ENCODE measurements around the gene HMG20A.
"Not testable (repeated sequence)": the region's sequence is repeated elsewhere in the genome, so short reads cannot be mapped to it uniquely, and the experiment has no call there.

The HMG20A gene

GRCh38 chr15:77420610-77421369 is at the start of gene HMG20A:
Gene HMG20A, plus strand, starts transcription at chr15:77420888. Its CDS starts 37,520 bp downstream, at chr15:77458408.
- DNase-seq, result peak; percentile 58

DNA sequence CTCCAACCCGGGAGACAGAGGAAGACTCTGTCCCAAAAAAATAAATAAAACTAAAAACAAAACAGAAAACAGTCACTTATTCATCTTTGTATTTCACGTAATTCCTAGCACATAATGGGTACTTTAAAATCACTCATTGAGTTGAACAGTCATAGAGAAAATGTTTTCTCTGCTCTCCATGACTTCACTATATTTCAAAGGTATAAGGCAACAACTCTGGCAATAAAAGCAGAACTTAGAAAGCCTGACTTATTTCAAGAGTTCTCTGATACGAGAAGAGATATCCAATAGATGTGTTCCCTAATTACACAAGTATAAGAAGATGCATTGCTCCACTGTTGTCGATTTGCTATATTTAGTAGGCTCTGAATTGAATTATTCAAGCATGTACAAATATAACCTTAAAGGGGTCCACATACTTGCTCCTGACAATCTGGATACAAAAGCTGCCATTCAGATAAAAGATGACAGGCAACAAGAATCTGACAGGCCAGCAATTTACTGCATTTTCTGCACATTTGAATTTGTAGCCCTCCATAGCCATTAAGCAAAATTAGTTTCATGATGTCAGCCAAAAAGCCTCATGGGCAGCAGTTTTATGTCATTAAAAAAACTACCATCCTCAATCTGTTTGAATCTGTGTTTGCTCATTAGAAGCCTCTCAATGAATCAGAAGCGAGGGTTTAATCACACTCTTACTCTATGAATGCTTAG is 48.7 kb upstream of the HMG20A start:
- no peak for DNase-seq

DNA sequence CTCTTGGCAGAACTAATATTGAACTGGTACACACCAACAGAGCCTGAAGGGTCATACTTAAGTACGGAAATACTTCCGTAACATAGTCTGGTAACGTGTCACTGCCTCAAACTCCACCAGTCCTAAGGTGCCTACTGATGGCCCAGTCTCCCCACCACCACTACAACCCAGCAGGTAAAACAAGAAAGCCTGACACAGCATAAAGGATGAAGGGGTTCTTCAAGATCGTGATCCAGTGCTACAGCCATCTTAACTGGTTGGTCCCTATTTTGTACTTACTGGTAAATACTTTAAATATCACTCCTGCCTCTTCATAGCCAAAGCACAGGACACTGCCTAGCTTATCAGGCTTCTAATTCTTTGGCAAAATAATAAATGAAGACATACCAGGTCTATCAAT is 47.2 kb upstream of the HMG20A start:
- DNase-seq, result no peak

DNA sequence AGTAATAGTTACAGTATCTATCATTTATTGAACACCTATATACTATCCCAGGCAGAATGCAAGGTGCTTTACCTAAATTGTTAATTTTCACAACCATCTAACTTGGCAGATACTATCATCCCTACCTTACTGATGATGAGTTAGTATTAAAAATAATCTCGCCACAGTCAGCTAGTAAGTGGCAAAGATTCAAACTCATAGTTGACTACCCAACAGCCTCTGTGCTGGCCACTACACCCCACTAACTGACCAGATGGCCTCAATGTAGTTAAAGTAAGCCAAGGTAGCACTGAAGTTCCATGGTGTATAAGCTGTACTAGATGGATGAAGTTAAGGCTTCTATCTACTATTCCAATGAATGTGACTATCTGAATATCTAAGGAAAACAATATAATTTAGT is 45.6 kb upstream of the HMG20A start:
- no peak for DNase-seq

DNA sequence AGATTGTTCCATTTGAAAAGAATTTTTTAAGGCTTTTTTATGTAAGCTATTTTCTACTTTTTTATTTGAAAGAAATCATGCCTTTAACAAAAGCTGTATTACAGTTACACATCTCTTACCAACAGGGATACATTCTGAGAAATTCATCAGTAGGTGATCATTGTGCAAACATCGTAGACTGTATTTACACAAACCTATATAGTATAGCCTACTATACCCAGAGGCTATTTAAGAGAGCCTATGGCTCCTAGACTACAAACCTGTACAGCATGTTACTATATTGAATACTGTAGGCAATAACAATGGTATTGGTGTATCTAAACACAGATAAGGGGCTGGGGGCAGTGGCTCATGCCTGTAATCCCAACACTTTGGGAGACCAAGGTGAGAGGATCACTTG is 43.9 kb upstream of the HMG20A start:
- no peak for DNase-seq

DNA sequence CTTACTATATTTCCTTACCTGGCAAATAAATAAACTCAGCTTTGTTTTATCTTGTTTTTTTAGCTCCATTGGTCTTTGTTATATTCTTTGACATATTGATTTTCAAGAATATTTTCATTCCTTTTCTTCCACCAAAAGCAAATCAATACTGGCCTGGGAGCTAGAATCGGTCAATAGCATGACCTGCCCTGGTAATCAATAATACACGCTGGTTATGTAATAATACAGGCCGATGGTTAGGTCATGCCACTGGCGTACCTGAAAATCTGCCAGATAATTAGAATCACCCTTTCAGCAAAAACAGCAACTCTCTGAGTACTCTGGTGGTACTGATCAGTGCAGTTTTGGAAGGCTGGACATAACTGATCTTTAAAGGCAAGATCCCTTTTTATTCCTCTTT is 40.7 kb upstream of the HMG20A start:
- no peak for DNase-seq

- no peak for DNase-seq
Observed at GRCh38 chr15:77384086-77384485, 36.6 kb upstream of the HMG20A start.

GRCh38 chr15:77384589-77385359 is 35.9 kb upstream of the HMG20A start:
- no peak for DNase-seq

DNA sequence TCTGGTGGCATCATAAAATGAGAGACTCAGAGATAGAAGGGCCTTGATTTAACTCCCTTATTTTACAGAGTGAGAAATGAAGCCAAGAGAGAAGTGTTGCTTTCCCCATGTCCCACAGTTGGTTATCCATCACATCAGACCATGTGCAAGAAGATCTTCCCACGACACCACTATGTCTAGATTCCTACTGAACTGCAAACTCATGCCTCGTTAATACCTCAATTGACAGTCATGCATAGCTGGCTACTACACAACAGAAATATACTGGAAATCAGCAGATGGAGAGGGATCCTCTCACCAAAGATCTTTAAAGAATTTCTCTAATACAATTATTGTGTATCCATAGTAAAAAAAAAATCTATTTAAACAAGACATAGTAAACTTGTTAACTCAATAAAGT is 34.1 kb upstream of the HMG20A start:
- DNase-seq, result no peak

DNA sequence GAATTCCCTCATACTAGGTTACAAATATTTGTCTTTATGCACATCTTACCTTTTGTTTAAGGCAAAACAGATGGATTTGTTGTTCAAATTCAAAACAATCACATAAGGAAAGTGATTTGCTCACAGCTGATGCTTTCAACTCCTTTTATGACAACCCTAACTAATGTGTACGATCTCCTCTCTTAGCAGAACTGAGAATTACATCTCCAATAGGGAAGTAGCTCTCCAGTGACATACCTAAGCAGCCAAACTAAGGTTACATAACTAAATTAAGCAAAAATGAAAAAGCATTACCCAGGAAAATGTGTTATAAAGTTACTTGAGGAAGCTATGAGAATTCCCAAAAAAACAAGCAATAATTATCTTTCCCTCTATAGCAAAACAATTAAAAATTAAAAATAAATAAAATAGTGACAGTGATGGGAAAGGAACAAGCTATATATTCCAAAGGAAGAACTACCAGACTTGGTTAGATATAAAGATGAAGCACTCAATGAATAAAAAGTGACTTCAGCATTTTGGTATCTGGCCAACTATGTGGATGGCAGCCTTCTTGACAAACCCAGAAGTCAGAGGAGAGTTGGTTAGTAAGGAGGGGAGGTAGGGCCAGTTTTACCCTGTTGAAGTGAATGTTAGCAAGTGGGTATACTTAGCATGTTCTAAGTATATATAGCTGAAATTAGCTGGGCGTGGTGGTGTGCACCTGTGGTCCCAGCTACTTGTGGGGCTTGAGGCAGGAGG is 33.2 kb upstream of the HMG20A start:
- DNase-seq, result no peak

DNA sequence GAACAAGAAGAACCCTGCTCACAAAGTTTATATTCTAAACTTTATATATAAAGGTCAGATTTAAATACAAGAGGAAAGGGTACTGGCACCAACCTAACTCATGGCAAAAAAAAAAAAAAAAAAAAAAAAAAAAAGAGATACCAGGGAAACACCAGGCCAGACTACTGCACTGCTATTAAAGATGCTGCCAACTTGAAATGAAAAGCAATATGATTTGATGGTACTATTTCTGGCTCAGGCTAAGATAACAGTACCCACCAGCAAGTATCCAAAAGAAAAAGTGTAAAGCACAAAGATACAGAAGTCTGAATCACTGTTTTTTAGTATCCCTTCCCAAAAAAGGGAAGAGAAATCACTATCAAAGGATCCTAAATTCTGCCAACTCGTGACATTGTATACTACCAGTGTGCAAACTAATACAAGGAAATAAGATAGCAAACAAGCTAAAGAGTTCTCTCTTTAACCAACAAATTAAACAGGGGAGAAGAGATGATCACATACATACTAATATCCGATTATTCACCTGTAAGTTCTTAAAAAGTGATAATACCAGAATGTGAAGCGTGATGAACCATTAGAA is 29.2 kb upstream of the HMG20A start:
- no peak for DNase-seq

GRCh38 chr15:77392762-77393470 is 27.8 kb upstream of the HMG20A start:
- DNase-seq, result no peak

GRCh38 chr15:77393471-77393840 is 27.2 kb upstream of the HMG20A start:
- DNase-seq, result no peak

DNA sequence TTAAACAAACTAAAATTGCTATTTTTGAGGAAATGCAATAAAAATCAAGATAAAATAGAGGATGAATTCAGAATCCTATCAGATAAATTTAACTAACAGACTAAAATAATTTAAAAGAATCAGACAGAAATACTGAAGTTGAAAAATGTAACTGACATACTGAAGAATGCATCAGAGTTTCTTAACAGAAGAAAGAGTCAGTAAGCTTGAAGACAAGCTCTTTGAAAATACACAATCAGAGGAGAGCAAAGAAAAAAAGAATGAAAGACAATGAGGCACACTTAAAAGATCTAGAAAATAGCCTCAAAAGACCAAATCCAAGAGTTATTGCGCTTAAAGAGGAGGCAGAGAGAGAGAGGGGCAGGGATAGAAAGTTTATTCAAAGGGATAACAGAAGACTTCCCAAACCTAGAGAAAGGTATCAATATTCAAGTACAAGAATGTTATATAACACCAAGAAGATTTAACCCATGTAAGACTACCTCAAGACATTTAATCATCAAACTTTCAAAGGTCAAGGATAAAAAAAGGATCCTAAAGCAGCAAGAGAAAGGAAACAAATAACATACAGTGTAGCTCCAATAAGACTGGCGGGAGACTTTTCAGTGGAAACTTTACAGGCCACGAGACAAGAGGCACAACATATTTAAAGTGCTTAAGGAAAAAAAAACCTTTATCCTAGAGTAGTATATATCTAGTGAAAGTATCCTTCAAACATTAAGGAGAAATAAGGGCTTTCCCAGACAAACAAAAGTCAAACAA is 25.5 kb upstream of the HMG20A start:
- no peak for DNase-seq

GRCh38 chr15:77396692-77397091 is 24.0 kb upstream of the HMG20A start:
- no peak for DNase-seq

DNA sequence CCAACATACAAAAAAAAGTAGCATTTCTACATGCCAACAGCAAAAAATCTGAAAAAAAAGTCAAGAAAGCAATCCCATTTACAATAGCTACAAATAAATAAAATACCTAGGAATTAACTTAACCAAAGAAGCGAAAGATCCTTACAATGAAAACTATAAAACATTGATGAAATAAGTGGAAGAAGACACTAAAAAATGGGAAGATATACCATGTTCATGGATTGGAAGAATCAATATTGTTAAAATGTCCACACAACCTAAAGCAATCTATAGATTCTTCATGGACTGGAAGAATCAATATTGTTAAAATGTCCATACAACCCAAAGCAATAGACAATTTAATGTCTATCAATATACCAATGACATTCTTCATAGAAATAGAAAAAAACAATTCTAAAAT is 21.8 kb upstream of the HMG20A start:
- no peak for DNase-seq

GRCh38 chr15:77400258-77400657 is 20.4 kb upstream of the HMG20A start:
- no peak for DNase-seq

DNA sequence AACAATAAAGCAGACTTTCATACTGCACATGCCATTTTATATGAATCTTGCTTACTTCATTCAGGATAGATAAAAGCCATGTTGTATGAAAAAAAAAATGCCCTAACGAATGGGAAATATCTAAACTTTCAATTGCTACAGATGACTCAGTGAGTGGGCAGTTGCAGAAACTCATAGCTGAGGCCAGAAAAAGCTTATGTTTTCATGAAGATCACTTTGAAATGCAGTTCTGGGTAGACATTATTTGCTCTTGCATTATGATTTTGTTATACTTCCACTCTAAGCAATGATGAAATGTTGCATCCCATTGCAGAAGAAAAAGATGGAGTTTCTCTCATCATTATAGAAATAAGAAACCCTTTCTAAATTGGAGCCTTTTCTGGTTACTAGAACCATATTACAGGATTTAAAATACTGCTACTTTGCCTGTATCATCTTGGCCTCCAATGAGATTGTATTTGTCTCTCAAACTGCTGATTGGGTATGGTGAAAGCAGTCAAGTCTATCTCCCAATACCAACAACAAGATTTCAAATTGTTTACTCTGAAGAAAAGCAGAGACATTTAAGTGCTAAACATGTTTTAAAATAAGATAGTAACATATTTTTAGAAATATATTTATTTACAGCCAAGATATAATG is 17.8 kb upstream of the HMG20A start:
- no peak for DNase-seq

DNA sequence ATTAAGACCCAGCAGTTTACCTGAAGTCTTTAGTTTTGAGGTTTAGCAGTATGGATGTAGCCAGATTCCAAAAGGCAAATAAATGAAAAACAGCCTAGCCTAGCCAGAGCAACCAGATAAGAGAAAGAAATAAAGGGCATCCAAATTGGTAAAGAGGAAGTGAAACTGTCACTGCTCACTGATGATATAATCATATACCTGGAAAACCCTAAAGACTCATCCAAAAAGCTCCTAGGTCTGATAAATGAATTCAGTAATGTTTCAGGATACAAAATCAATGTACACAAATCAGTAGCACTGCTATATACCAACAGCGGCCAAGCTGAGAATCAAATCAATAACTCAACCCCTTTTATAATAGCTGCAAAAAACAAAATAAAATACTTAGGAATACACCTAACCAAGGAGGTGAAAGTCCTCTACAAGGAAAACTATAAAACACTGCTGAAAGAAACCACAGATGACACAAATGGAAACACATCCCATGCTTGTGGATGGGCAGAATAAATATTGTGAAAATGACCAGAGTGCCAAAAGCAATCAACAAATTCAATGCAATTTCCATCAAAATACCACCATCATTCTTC is 14.4 kb upstream of the HMG20A start:
- not testable (repeated sequence) for DNase-seq

DNA sequence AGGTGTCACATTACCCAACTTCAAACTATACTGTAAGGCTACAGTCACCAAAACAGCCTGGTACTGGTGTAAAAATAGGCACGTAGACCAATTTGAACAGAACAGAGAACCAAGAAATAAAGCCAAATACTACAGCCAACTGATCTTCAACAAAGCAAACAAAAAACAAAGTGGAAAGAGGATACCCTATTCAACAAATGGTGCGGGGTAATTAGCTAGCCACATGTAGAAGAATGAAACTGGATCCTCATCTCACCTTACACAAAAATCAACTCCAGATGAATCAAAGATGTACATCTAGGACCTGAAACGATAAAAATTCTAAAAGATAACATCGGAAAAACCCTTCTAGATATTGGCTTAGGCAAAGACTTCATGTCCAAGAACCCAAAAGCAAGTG is 13.8 kb upstream of the HMG20A start:
- DNase-seq, result no peak

Measured in stimulated activated CD4-positive, alpha-beta T cell treated with anti-CD3 and anti-CD28 coated beads, Interleukin-4, amount 100 ng/mL, for 24 hours (primary cell).